Left lung (tissue), 10 donors: ENCODE results near the gene GRID1. TPM values are rescaled to one million over a fixed set of nuclear protein-coding genes. Genes with fewer than 3 reads are reported as not detected.

Source experiments
- ATAC-seq: fragments of 200-7000 bp; cut with Tn5 transposase; one replicate; pipeline ENCODE4 v1.9.1; 2020; ENCODE audit warnings: moderate library complexity
- DNase-seq, 4 donors: peaks; one replicate each; pipeline ENCODE4 v3.0.0-alpha.2; 2013 to 2020
- H3K27ac ChIP-seq, 2 donors: fragments of 200-600 bp; sonication (generic) in 1 of 2; one replicate each; pipeline versions ENCODE4 v1.5.0 to v1.8.0; 2020 to 2021
- H3K27me3 ChIP-seq, 2 donors: fragments of 200-600 bp; sonication (generic) in 1 of 2; one replicate each; pipeline versions ENCODE4 v1.5.0 to v1.8.0; 2020 to 2021
- H3K36me3 ChIP-seq, 2 donors: fragments of 200-600 bp; sonication (generic) in 1 of 2; one replicate each; pipeline versions ENCODE4 v1.5.0 to v1.8.0; 2020 to 2021
- H3K4me1 ChIP-seq, 2 donors: fragments of 200-600 bp; one replicate each; pipeline ENCODE4 v1.8.0; 2021
- H3K4me3 ChIP-seq, 2 donors: fragments of 200-600 bp; sonication (generic) in 1 of 2; one replicate each; pipeline versions ENCODE4 v1.5.0 to v1.8.0; 2020 to 2021; ENCODE audit warnings: mild to moderate bottlenecking in 1 of 2
- H3K9me3 ChIP-seq, 2 donors: fragments of 200-600 bp; sonication (generic) in 1 of 2; one replicate each; pipeline versions ENCODE4 v1.5.0 to v1.8.0; 2020 to 2021
- CTCF ChIP-seq, 2 donors: fragments of 200-600 bp; sonication (generic) in 1 of 2; IDR thresholded peaks; one replicate each; pipeline versions ENCODE4 v1.5.0 to v1.8.0; 2021; ENCODE audit warnings: antibody characterized with exemption in 2 of 2
- intact Hi-C, 2 donors: fragments of 100-400 bp; cut with DNase I; formaldehyde crosslinking; loops; one replicate each; pipeline versions ENCODE4 v1.11.2 to v1.14.2; 2022
- polyA plus RNA-seq, 6 donors: library from polyadenylated mRNA; unstranded; fragments of 120-200 nt; gene quantifications; one replicate each; pipeline ENCODE4 v1.2.1, GENCODE V29; 2013; ENCODE audit not compliant: insufficient read length in 6 of 6
- total RNA-seq, 2 donors: library from RNA; stranded (reverse); fragmentation: NEBNext Ultra II Directional; extraction: Animal tissue kit (Norgen Biotek cat#: 25700); gene quantifications; one replicate each; pipeline ENCODE4 v1.2.1, GENCODE V29; 2021
- donor health status: DM: no; HTN: yes; CAD: no.
- donor health status: DM: no; HTN: no; CAD: no.

The GRID1 gene
- total and polyA plus RNA-seq, 8 donors = 0.81 to 2.6 (median 1.2) TPM

GRCh38 chr10:86167121-86167761 lies 199.4 kb downstream of the GRID1 start:
- no peaks in the 10 kb centered on the region for H3K27me3 ChIP-seq
- intact Hi-C loops = no loop called here
- no peaks in the 10 kb centered on the region for H3K9me3 ChIP-seq
- no peak overlapping the region for H3K27ac ChIP-seq
- ATAC-seq = no peak
- no peak for DNase-seq
- no peak for TF ChIP-seq CTCF (IDR thresholded peaks at IDR 0.05)
- no peaks in the 10 kb centered on the region for H3K36me3 ChIP-seq
- no peak overlapping the region for H3K4me3 ChIP-seq
- no peaks in the 10 kb centered on the region for H3K4me1 ChIP-seq

GRCh38 chr10:86165666-86166065 lies 200.9 kb downstream of the GRID1 start:
- ATAC-seq = no peak
- intact Hi-C loops = no loop called here
- no peaks in the 10 kb centered on the region for H3K9me3 ChIP-seq
- DNase-seq = no peak
- no peak overlapping the region for H3K27ac ChIP-seq
- H3K27me3 ChIP-seq = no peaks in the 10 kb centered on the region
- H3K4me3 ChIP-seq = no peak overlapping the region
- no peaks in the 10 kb centered on the region for H3K4me1 ChIP-seq
- H3K36me3 ChIP-seq = no peaks in the 10 kb centered on the region
- TF ChIP-seq CTCF (IDR thresholded peaks at IDR 0.05) = no peak

GRCh38 chr10:86164960-86165630 lies 201.5 kb downstream of the GRID1 start:
- no peaks in the 10 kb centered on the region for H3K27me3 ChIP-seq
- H3K4me1 ChIP-seq = no peaks in the 10 kb centered on the region
- no peaks in the 10 kb centered on the region for H3K36me3 ChIP-seq
- ATAC-seq (no peak), DNase-seq (no peak)
- no peak for TF ChIP-seq CTCF (IDR thresholded peaks at IDR 0.05)
- H3K27ac ChIP-seq = no peak overlapping the region
- H3K9me3 ChIP-seq = no peaks in the 10 kb centered on the region
- intact Hi-C loops = no loop called here
- no peak overlapping the region for H3K4me3 ChIP-seq

GRCh38 chr10:86164174-86164774 lies 202.3 kb downstream of the GRID1 start:
- no peaks in the 10 kb centered on the region for H3K36me3 ChIP-seq
- no peaks in the 10 kb centered on the region for H3K27me3 ChIP-seq
- intact Hi-C loops = no loop called here
- no peak overlapping the region for H3K4me3 ChIP-seq
- no peaks in the 10 kb centered on the region for H3K4me1 ChIP-seq
- TF ChIP-seq CTCF (IDR thresholded peaks at IDR 0.05) = no peak
- H3K27ac ChIP-seq = no peak overlapping the region
- ATAC-seq (no peak), DNase-seq (peak in 1 of 4 donors; percentile 7)
- no peaks in the 10 kb centered on the region for H3K9me3 ChIP-seq

- Histone ChIP-seq H3K27ac (no peak overlapping the region), H3K36me3 (no peaks in the 10 kb centered on the region), H3K4me1 (no peaks in the 10 kb centered on the region), H3K9me3 (no peaks in the 10 kb centered on the region), H3K27me3 (no peaks in the 10 kb centered on the region), H3K4me3 (no peak overlapping the region)
- ATAC-seq (no peak), DNase-seq (no peak)
- intact Hi-C loops = no loop called here
- TF ChIP-seq CTCF (IDR thresholded peaks at IDR 0.05) = no peak
Observed at GRCh38 chr10:86163522-86164173, 202.9 kb downstream of the GRID1 start.
